NCI-H1048 (cell line): ENCODE data around the gene MCC.

Experiments used
- DNase-seq: peaks from one replicate; lab custom pipeline; 2025; lab: John Stamatoyannopoulos, UW

Gene MCC

DNA sequence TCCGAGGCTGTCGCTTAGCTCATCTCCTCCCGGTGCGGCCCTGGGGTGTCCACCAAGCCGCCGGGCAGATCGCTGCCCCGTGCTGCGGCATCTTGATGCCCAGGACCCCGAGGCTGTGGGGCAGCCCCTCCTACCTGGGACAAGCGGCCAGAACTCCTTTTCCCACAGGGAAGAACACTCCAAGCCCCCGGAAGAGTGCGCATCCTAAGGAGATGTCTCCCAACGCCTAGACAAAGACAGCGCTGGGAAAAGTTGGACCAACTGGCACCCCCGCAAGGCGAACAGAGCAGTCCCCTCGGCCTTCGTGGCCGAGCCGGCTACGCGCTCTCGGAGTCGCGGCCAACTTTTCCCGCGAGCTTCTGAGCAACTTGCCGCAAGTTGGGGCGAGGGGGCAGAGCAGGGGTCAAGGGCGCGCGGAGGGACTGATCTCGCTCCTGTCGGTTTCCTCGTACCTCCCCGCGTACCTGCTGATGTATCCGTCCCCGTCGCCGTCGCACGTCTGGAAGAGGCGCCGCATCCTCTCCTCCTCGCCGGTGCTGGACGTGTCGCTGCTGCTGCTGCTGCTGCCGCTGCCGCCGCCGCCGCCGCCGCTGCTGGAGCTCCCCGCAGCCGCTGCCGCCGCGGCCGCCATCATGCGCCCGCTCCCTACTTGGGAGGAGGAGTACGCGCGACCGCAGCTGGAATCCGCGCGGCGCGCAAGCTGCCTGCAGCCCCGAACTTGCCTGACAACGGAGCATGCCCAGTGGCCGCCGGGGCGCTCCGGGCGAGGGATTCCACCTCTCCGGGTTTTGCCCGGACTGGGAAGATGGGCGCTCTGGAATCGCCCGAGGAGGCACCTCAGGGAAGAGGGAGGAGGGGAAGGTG, at the start of gene MCC:
Gene MCC, minus strand, starts transcription at position 673 of the 864 bp plus-strand sequence.
- DNase-seq, result peak; percentile 70

- DNase-seq, result no peak
Measured at GRCh38 chr5:113531481-113532159, 43.4 kb upstream of the MCC start.

DNA sequence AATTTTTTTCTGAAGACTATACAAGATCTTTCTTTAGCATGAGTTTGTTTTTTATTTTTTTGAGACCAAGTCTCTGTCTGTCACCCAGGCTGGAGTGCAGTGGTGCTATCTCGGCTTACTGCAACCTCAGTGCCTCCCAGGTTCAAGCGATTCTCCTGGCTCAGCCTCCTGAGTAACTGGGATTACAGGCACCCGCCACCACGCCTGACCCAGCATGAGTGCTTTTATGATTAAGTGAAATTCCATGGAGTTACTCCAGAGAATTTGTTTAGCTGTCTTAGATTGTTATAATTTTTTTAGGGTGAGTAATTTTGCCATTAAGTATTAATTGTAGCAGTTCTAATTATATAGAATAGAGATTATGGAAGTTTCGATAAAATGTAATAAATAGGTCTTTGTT, 39.5 kb upstream of the MCC start:
- no peak for DNase-seq

GRCh38 chr5:113526421-113526820, 38.2 kb upstream of the MCC start:
- DNase-seq, result no peak

DNA sequence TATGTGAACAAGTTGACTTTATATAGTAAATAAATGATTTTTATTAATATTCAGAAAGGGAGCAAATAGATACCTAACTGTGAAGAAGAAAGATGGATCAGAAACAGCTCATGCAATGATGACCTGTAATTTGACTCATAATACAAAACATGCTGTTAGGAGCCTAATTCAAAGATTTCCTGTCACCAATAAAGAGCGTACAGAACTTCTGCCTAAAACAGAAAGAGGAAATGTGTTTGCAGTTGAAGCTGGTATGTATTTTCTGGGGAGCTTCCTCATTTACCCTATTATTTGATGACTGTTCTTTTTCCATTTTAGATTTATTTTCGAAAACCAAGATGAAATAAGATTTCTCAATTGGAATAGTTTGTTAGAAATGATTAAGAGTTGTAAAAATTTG, 36.7 kb upstream of the MCC start:
- DNase-seq, result no peak

DNA sequence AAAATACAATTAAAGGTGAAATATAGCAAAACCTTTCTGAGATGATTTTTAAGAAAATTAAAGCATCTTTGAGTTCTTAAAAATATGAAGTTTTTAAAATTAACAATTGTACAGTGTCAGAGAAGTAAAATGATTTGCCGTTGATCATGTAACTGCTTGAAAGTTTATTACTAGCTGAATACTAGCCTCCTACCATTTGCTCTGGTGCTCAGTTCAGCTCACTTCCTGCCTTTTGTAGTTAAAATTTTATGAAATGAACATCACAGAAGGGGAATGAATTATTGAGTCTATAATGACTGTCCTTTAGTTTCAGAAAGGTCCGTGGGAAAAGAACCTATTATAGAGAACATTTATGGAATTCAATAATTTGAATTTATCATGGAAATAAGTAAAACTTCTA, 34.9 kb upstream of the MCC start:
- DNase-seq, result no peak

- no peak for DNase-seq
Measured at GRCh38 chr5:113520899-113521298, 32.6 kb upstream of the MCC start.

GRCh38 chr5:113520429-113520828, 32.2 kb upstream of the MCC start:
- DNase-seq, result no peak

DNA sequence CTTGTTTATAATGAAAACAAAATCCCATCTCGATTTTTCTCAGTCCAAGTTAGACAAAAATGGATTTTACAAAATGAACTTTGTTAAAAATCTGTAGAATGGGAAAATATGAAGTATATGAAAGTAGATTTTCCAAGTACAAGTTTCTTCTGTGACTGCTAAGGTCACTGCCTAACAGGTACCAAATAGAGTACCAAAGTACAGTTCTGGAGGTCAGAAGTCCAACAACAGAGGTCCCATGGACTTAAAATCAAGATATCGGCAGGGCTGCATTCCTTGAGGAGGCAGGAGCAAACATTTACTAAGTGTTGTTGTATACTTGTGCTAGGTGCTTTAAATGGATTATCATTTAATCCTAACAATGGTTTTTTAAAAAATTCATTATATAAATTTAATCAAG, 31.2 kb upstream of the MCC start:
- DNase-seq, result no peak

DNA sequence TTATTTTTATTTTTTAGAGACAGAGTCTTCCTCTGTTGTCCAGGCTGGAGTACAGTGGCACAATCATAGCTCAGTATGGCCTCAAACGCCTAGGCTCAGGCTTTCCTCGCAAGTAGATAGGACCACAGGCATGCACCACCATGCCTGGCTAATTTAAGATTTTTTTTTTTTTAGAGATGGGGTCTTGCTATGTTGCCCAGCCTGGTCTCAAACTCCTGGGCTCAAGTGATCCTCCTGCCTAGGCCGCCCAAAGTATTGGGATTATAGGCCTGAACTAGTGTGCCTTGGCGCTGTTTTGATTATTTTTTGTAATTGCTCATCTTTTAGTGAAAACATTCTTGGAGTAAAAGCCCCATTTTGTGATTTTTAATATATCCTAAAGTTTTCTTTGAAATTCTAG, 30.6 kb upstream of the MCC start:
- DNase-seq, result no peak

DNA sequence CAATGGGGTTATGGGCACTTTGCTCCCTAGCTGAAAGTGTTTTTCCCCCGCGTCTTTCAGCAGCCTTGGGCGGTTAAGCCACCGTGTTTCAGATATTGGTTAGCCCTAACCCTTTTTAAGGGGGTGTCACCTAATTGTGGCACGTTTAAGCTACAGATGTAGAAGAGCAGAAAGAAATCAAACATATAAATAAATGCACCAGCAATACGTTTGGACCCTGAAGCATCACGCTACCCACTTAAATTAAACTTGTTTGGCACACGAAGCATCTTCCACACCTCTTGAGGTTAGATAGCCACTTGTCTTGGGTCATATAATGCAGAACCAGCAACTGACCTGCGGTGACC, 26.0 kb upstream of the MCC start:
- DNase-seq, result no peak

DNA sequence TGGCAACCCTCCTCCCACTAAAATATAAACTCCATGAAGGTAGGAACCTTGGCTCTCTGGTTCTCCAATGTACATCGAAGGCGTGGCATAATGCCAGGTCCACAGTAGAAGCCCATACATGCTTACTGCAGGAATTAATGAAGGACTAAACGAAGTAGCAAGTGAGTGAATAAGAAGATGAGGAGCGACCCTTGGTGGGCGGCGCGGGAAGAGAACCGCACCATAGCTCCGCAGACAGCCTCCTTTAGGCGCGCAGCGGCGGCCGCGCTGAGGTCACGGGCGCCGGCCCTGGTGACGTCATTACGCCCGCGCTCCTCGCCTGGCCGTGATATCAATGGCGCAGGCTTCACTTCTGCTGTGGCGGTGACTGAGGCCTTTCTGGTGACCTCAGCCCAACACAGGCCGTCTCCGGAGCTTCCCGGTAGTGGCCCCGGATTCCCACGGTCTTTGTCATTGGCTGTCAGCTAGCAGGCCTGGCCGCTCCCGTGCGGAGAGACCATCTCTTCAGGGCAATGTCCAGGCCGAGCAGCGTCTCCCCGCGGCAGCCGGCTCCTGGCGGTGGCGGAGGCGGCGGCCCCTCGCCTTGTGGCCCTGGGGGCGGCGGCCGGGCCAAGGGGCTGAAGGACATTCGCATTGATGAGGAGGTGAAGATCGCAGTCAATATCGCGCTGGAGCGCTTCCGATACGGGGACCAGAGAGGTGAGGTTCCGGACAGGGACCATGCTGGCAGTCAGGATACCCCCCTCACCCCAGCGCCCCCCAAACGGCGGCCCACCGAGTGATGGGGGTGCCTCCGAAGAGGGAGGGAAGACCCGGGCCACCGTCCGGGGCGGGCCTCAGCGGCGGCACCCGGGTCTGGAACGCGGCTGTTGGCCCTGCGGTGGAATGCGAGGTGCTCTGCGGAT, 25.4 kb upstream of the MCC start, which contains the start of gene YTHDC2:
Gene YTHDC2, plus strand, starts transcription at position 311 of the 905 bp plus-strand sequence. Its CDS starts 202 bp downstream, at position 513.
- DNase-seq, result peak; percentile 60

DNA sequence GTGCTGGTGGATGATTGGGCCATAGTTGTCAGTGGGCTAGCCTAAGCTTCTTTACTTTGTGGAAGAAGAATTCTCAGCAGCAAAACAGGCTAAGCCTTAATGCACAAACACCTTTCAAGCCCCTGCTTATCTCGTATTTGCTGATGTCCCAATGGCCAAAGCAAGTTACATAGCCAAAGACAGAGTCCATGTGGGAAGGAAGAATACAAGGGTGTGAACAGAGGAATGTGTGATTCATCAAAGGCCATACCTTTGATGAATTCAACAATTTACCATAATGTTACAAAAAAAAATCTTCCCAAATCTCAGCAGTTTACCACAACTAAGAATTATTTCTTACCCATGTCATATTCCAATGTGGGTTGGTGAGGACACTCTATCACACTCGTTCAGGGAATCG, 24.1 kb upstream of the MCC start:
- DNase-seq, result no peak

DNA sequence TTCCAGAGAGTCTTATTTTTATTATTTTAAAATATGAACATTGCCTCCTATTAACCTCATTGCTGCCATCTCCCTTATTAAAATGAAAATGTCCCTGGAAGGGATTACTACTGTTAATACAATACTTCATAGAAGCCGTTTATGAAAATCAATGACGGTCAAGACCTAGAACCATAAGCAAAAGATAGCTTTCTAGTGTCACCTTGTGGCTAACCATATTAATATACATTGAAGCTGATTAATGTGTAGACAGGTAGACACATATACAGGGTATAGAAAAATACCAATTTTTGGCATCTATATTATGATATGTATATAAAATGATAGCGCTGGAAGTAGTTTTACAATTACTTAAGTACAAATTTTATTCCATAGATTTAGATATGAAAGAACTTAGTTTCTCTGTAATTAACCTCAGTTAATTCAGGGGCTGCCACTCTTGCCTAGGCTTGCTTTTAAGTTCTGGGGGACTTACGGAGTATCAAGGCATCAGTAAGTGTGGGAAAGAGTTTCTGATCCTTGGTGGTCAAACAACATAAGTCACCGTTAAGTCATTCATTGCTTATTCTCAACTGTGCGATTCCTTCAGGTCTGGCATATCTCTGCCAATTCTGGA, 22.7 kb upstream of the MCC start:
- no peak for DNase-seq

DNA sequence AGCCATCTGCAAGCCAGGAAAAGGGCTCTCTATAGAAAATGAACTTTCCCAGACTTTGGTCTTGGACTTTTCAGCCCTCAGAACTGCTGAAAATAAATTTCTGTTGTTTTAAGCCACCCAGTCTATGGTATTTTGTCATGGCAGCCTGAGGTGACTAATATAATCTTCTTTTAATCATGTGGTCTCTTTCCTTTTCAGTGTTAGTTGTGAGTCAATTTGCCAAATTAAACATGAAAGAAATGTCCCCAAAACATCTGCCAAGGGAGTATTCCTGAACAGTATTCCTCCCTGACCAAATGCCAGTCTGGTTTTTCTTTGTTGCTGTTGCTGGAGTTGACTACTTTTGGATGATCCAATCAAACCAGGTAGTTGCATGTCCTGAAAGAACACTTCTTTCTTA, 20.5 kb upstream of the MCC start:
- DNase-seq, result no peak

DNA sequence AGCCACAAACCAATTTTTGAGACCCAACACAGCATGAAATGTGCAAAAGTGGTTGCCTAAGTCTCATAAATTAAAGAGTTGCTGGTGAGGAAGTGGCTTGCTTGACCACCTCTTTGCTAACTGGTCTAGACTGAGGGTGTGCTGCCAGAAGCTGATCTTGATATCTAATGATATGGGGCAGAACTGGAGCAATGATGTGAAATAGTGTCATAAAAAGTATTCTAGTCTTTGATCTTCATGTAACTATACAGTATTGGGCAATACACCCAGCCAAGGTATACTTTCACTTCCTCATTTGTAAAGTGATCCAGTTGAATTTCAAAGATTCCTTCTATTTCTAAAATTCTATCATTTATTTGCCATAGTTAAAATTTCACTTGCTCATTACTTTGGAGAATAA, 19.3 kb upstream of the MCC start:
- DNase-seq, result no peak

DNA sequence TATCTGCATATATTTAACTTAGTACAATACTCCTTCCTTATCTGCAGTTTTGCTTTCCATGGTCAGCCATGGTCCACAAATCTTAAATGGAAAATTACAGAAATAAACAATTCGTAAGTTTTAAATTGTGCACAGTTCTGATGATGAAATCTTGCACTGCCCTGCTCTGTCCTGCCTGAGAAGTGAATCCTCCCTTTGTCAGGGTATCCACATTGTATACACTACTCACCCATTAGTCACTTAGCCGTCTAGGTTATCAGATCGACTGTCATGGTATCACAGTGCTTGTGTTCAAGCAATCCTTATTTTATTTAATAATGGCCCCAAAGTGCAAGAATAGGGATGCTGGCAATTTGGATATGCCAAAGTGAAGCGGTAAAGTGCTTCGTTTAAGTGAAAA, 16.9 kb upstream of the MCC start:
- no peak for DNase-seq

GRCh38 chr5:113503146-113503545, 14.9 kb upstream of the MCC start:
- no peak for DNase-seq

DNA sequence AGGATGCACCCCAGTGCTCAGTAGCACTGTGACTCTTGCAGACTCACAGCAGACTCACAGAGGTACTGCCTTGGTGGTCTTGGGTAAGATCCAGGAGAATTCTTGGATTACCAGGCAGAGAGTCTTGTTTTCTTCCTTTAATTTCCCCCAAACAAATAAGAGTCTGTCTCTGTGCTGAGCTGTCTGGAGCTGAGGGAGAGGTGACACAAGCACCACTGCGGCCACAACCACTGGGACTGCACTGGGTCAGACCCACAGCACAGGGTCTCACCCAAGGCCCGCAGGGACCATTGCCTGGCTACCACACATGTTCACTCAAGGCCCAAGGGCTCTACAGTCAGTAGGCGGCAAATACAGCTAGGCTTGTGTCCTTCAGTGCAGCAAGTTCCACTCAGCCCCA, 13.8 kb upstream of the MCC start:
- no peak for DNase-seq

DNA sequence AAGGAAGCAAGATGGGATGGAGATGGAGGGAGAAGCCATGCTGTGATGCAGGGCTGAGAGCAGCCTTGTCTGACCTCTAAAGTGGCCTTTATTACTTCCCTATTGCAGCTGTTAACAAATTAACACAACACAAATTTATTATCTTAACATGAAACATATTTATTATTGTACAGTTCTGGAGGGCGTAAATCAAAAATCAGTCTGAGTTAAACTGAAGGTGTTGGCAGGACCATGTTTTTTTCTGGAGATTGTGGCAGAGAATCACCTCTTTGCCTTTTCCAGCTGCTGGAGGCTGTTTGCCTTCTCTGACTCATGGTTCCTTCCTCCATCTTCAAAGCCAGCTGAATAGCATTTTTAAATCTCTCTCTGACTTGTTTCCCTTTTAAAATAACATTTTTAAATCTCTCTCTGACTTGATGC, 7.2 kb upstream of the MCC start:
- DNase-seq, result no peak

DNA sequence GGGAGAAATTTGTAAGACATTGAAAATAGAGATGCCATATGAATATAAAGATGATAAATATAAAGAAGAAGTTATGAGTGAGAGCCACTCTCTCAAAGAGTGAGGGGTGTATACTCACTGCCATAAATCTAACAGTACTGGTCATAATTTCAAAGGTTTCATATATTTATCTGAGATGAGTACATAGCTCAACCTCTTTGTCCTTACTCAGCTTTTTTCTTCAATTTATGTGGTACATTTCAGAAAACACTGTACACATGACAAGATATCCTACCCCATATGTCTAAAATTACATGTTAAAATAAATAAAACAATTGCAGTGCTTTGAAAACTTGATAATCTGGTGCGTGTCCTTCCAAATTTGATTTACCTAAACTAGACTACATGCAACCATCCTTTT, 5.2 kb upstream of the MCC start:
- DNase-seq, result no peak

GRCh38 chr5:113491022-113491421, 2.8 kb upstream of the MCC start:
- DNase-seq, result no peak
